Mesendoderm (in vitro differentiated cells): ENCODE results near the gene STON1.
"Not testable (repeated sequence)": the region's sequence is repeated elsewhere in the genome, so short reads cannot be mapped to it uniquely, and the experiment has no call there.

Source experiments
- DNase-seq: peaks from one replicate; pipeline ENCODE4 v3.0.0; 2013
- H2AK5ac ChIP-seq: 2 replicates; pipeline ENCODE4 v1.6.1; 2013; ENCODE audit warnings: low read length, inconsistent platforms
- H2BK120ac ChIP-seq: 2 replicates; pipeline ENCODE4 v1.6.1; 2013; ENCODE audit warnings: low read depth, mild to moderate bottlenecking, low read length, moderate library complexity, mixed read lengths
- H2BK15ac ChIP-seq: replicated peaks from 2 replicates; pipeline ENCODE4 v1.6.1; 2013; ENCODE audit warnings: low read depth, mild to moderate bottlenecking, moderate library complexity
- H2BK5ac ChIP-seq: 2 replicates; pipeline ENCODE4 v1.6.1; 2013; ENCODE audit warnings: low read length, inconsistent platforms
- H3K18ac ChIP-seq: 2 replicates; pipeline ENCODE4 v1.6.1; 2013; ENCODE audit warnings: mild to moderate bottlenecking, low read length, mixed read lengths
- H3K23ac ChIP-seq: one replicate; pipeline ENCODE4 v1.6.1; 2013; ENCODE audit warnings: low read length
- H3K27ac ChIP-seq: 2 replicates; pipeline ENCODE4 v1.5.1; 2013; ENCODE audit warnings: low read depth, mild to moderate bottlenecking, inconsistent platforms, low read length, moderate library complexity
- H3K27me3 ChIP-seq: 2 replicates; pipeline ENCODE4 v1.6.1; 2013; ENCODE audit warnings: low read length, control low read depth, mild to moderate bottlenecking, inconsistent platforms; ENCODE audit not compliant: insufficient read depth, poor library complexity
- H3K36me3 ChIP-seq: 2 replicates; pipeline ENCODE4 v1.6.1; 2013; ENCODE audit warnings: low read length, inconsistent platforms; ENCODE audit not compliant: control insufficient read depth, insufficient read depth
- H3K4ac ChIP-seq: one replicate; pipeline ENCODE4 v1.6.1; 2013; ENCODE audit warnings: low read depth, mild to moderate bottlenecking, low read length, moderate library complexity
- H3K4me1 ChIP-seq: 2 replicates; pipeline ENCODE4 v1.6.1; 2013; ENCODE audit warnings: low read depth, low read length, inconsistent platforms; ENCODE audit not compliant: control insufficient read depth
- H3K4me2 ChIP-seq: 2 replicates; pipeline ENCODE4 v1.6.1; 2013; ENCODE audit warnings: low read length
- H3K4me3 ChIP-seq: 2 replicates; pipeline ENCODE4 v1.5.1; 2013; ENCODE audit warnings: mild to moderate bottlenecking, low read length
- H3K56ac ChIP-seq: one replicate; pipeline ENCODE4 v1.6.1; 2013; ENCODE audit warnings: low read length
- H3K79me1 ChIP-seq: 2 replicates; pipeline ENCODE4 v1.6.1; 2013; ENCODE audit warnings: low read length, inconsistent platforms
- H3K79me2 ChIP-seq: 2 replicates; pipeline ENCODE4 v1.6.1; 2013; ENCODE audit warnings: mild to moderate bottlenecking, low read length; ENCODE audit not compliant: control insufficient read depth, insufficient read depth
- H3K9ac ChIP-seq: 2 replicates; pipeline ENCODE4 v1.6.1; 2013; ENCODE audit warnings: low read length, inconsistent platforms
- H4K5ac ChIP-seq: one replicate; pipeline ENCODE4 v1.6.1; 2013; ENCODE audit warnings: low read length
- H4K8ac ChIP-seq: one replicate; pipeline ENCODE4 v1.6.1; 2013; ENCODE audit warnings: low read depth, mild to moderate bottlenecking, control low read depth, low read length, moderate library complexity
- WGBS: extraction: QIAGEN DNeasy Blood & Tissue Kit; methylation state at CpG from one replicate; pipeline ENCODE4 v1.1.7; 2013; ENCODE audit warnings: low lambda C conversion rate, missing lambda C conversion rate; ENCODE audit not compliant: insufficient coverage; ENCODE audit errors: extremely low coverage; 5-methylcytosine and 5-hydroxymethylcytosine counted together

The STON1 gene

GRCh38 chr2:48548840-48549239, 18.9 kb downstream of the STON1 start:
- no peak overlapping the region for H4K5ac ChIP-seq
- H3K4me2 ChIP-seq = no peak overlapping the region
- no peak overlapping the region for H2BK5ac ChIP-seq
- no peak overlapping the region for H3K18ac ChIP-seq
- no peak for DNase-seq
- H3K36me3 ChIP-seq = no peaks in the 10 kb centered on the region
- H3K4me3 ChIP-seq = no peak overlapping the region
- H3K27me3 ChIP-seq = no peaks in the 10 kb centered on the region
- no peaks in the 10 kb centered on the region for H3K79me2 ChIP-seq
- H3K79me1 ChIP-seq = no peaks in the 10 kb centered on the region
- H2BK15ac ChIP-seq = no peak overlapping the region
- H2BK120ac ChIP-seq = no peak overlapping the region
- no peak overlapping the region for H4K8ac ChIP-seq
- no peak overlapping the region for H3K56ac ChIP-seq
- H3K4me1 ChIP-seq = no peaks in the 10 kb centered on the region
- H3K9ac ChIP-seq = no peak overlapping the region
- H3K23ac ChIP-seq = no peak overlapping the region
- H2AK5ac ChIP-seq = no peak overlapping the region
- no CpG with 5 or more reads among the region's 5 CpGs for WGBS
- no peak overlapping the region for H3K4ac ChIP-seq
- H3K27ac ChIP-seq = no peak overlapping the region

- Histone ChIP-seq H3K18ac (no peak overlapping the region), H3K9ac (no peak overlapping the region), H2AK5ac (no peak overlapping the region), H3K4me3 (no peak overlapping the region), H2BK15ac (no peak overlapping the region), H3K79me1 (no peaks in the 10 kb centered on the region), H3K27me3 (no peaks in the 10 kb centered on the region), H3K4ac (no peak overlapping the region), H3K56ac (no peak overlapping the region), H4K5ac (no peak overlapping the region), H3K4me1 (no peaks in the 10 kb centered on the region), H2BK120ac (no peak overlapping the region), H3K79me2 (no peaks in the 10 kb centered on the region), H3K27ac (no peak overlapping the region), H3K4me2 (no peak overlapping the region), H2BK5ac (no peak overlapping the region), H3K23ac (no peak overlapping the region), H4K8ac (no peak overlapping the region), H3K36me3 (no peaks in the 10 kb centered on the region)
- no CpG with 5 or more reads among the region's 3 CpGs for WGBS
- DNase-seq = no peak
These were observed 20.0 kb downstream of the STON1 start for GRCh38 chr2:48549972-48550371.

- Histone ChIP-seq H3K23ac (no peak overlapping the region), H4K8ac (no peak overlapping the region), H3K36me3 (no peaks in the 10 kb centered on the region), H3K4me3 (no peak overlapping the region), H2BK5ac (no peak overlapping the region), H4K5ac (no peak overlapping the region), H3K18ac (no peak overlapping the region), H3K27ac (no peak overlapping the region), H2AK5ac (no peak overlapping the region), H3K4me1 (no peaks in the 10 kb centered on the region), H3K4ac (no peak overlapping the region), H3K9ac (no peak overlapping the region), H2BK15ac (no peak overlapping the region), H3K4me2 (no peak overlapping the region), H3K27me3 (no peaks in the 10 kb centered on the region), H3K56ac (no peak overlapping the region), H3K79me2 (no peaks in the 10 kb centered on the region), H2BK120ac (no peak overlapping the region), H3K79me1 (no peaks in the 10 kb centered on the region)
- WGBS = no CpG with 5 or more reads among the region's 4 CpGs
- no peak for DNase-seq
These were observed 21.6 kb downstream of the STON1 start for GRCh38 chr2:48551548-48551947.

GRCh38 chr2:48555071-48555470, 25.1 kb downstream of the STON1 start:
- H2BK15ac ChIP-seq, H3K79me1 ChIP-seq, H3K56ac ChIP-seq, H3K79me2 ChIP-seq, H3K18ac ChIP-seq, H2BK5ac ChIP-seq, H3K4ac ChIP-seq, DNase-seq, H3K23ac ChIP-seq, H3K4me3 ChIP-seq, H3K27ac ChIP-seq, H2BK120ac ChIP-seq, H3K27me3 ChIP-seq, H3K9ac ChIP-seq, H3K4me1 ChIP-seq, H4K5ac ChIP-seq, H3K4me2 ChIP-seq, H3K36me3 ChIP-seq, H2AK5ac ChIP-seq, H4K8ac ChIP-seq: not testable (repeated sequence)
- WGBS = no CpG with 5 or more reads among the region's 21 CpGs

- H2AK5ac ChIP-seq = no peak overlapping the region
- H3K23ac ChIP-seq = no peak overlapping the region
- no peak overlapping the region for H3K18ac ChIP-seq
- H4K8ac ChIP-seq = no peak overlapping the region
- H3K4me1 ChIP-seq = peaks cover 5% of the 10 kb centered on the region
- no peak overlapping the region for H2BK15ac ChIP-seq
- H3K27ac ChIP-seq = no peak overlapping the region
- no CpG with 5 or more reads among the region's 1 CpG for WGBS
- H2BK120ac ChIP-seq = no peak overlapping the region
- no peak overlapping the region for H3K4me3 ChIP-seq
- H3K79me1 ChIP-seq = no peaks in the 10 kb centered on the region
- H3K4ac ChIP-seq = no peak overlapping the region
- H3K4me2 ChIP-seq = no peak overlapping the region
- H2BK5ac ChIP-seq = no peak overlapping the region
- no peaks in the 10 kb centered on the region for H3K27me3 ChIP-seq
- no peaks in the 10 kb centered on the region for H3K79me2 ChIP-seq
- no peak overlapping the region for H3K9ac ChIP-seq
- no peaks in the 10 kb centered on the region for H3K36me3 ChIP-seq
- H3K56ac ChIP-seq = no peak overlapping the region
- no peak overlapping the region for H4K5ac ChIP-seq
- DNase-seq = no peak
These were observed 28.5 kb downstream of the STON1 start for GRCh38 chr2:48558456-48558855.

GRCh38 chr2:48560546-48561209, 30.7 kb downstream of the STON1 start:
- Histone ChIP-seq H3K4me1 (peaks cover 5% of the 10 kb centered on the region), H3K18ac (no peak overlapping the region), H3K36me3 (no peaks in the 10 kb centered on the region), H3K27me3 (no peaks in the 10 kb centered on the region), H3K9ac (peak overlapping the region; percentile 32), H2BK5ac (no peak overlapping the region), H4K5ac (no peak overlapping the region), H3K23ac (no peak overlapping the region), H2BK120ac (no peak overlapping the region), H3K27ac (no peak overlapping the region), H3K4me2 (no peak overlapping the region), H3K4me3 (no peak overlapping the region), H2BK15ac (no peak overlapping the region), H3K79me2 (no peaks in the 10 kb centered on the region), H3K56ac (no peak overlapping the region), H3K4ac (no peak overlapping the region), H2AK5ac (no peak overlapping the region), H4K8ac (no peak overlapping the region), H3K79me1 (no peaks in the 10 kb centered on the region)
- DNase-seq = peak; percentile 62
- WGBS = no CpG with 5 or more reads among the region's 5 CpGs
